OCI-LY3 (cell line): ENCODE data around the gene ZNF521.

Experiments
- H2AFZ ChIP-seq: fragments of 200-600, 300-600 bp; shearing (Covaris generic); 2 replicates; pipeline ENCODE4 v1.6.0; 2014; ENCODE audit warnings: antibody characterized with exemption, low read depth, low read length
- H3K27ac ChIP-seq: fragments of 200-600, 300-600 bp; sonication (generic); 2 replicates; pipeline ENCODE4 v1.5.1; 2014; ENCODE audit warnings: mild to moderate bottlenecking, low read length, moderate library complexity, mixed read lengths
- H3K27me3 ChIP-seq: fragments of 200-600, 300-600 bp; sonication (generic); 2 replicates; pipeline ENCODE4 v1.6.1; 2014; ENCODE audit warnings: low read depth, low read length, mixed read lengths
- H3K36me3 ChIP-seq: fragments of 200-600, 300-600 bp; sonication (generic); replicated peaks from 2 replicates; pipeline ENCODE3; 2014; ENCODE audit warnings: low read depth, low read length, mixed read lengths
- H3K4me1 ChIP-seq: fragments of 300-600, 200-600 bp; sonication (generic); 2 replicates; pipeline ENCODE4 v1.6.1; 2014; ENCODE audit warnings: low read length, mixed read lengths
- H3K4me2 ChIP-seq: fragments of 200-600, 300-600 bp; sonication (generic); 2 replicates; pipeline ENCODE4 v1.6.1; 2014; ENCODE audit warnings: low read length, mixed read lengths
- H3K4me3 ChIP-seq: fragments of 300-600, 200-600 bp; sonication (generic); 2 replicates; pipeline ENCODE4 v1.5.1; 2014; ENCODE audit warnings: antibody characterized with exemption, mild to moderate bottlenecking, low read length, moderate library complexity
- H3K79me2 ChIP-seq: fragments of 300-600, 200-600 bp; shearing (Covaris generic); 2 replicates; pipeline ENCODE4 v1.6.1; 2014; ENCODE audit warnings: mild to moderate bottlenecking, low read length, mixed read lengths
- H3K9ac ChIP-seq: fragments of 300-600, 200-600 bp; shearing (Covaris generic); 2 replicates; pipeline ENCODE4 v1.6.0; 2014; ENCODE audit warnings: mild to moderate bottlenecking, low read length, moderate library complexity
- H3K9me3 ChIP-seq: fragments of 200-600, 300-600 bp; shearing (Covaris generic); 2 replicates; pipeline ENCODE4 v1.6.1; 2014; ENCODE audit warnings: low read length, mixed read lengths; ENCODE audit not compliant: insufficient read depth
- H4K20me1 ChIP-seq: fragments of 200-600, 300-600 bp; sonication (generic); 2 replicates; pipeline ENCODE4 v1.6.1; 2016; ENCODE audit warnings: low read length, mixed read lengths; ENCODE audit not compliant: insufficient read depth
- EZH2phosphoT487 ChIP-seq: fragments of 200-600 bp; shearing (Covaris generic); IDR thresholded peaks from 2 replicates; pipeline ENCODE4 v1.6.1; 2018; ENCODE audit warnings: antibody characterized with exemption, mixed run types, low read depth
- TF ChIP-seq, protein P1 (sequence below): fragments of 200-600, 300-600 bp; sonication (generic); IDR thresholded peaks from 2 replicates; pipeline ENCODE4 v1.5.1; 2014; ENCODE audit warnings: antibody characterized with exemption, low read length, low read depth

Gene ZNF521

DNA sequence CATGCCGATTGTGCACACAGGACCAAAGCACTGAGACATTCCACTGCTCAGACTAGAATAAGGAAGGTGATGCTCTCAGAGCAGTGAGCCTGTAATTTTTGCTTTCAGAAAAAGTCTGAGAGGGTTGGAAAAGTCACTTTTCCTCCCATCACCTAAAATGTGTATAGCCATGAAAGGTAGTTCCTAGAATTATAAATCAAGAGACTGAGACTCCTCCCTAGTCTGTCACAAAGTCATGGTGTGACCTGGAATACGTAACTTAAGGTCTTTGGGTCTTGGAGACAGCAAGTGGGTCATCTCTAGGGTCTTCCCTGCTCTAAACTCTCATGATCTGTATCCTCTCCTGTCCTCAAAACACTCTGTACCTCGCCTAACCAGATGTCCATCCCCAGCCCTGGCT is 16.9 kb downstream of the ZNF521 start:
- Histone ChIP-seq H3K79me2 (no peaks in the 10 kb centered on the region), H3K36me3 (no peaks in the 10 kb centered on the region), H3K27ac (no peak overlapping the region), H3K4me2 (no peak overlapping the region), H3K9ac (no peak overlapping the region), H3K27me3 (no peaks in the 10 kb centered on the region), H3K4me3 (no peak overlapping the region), H4K20me1 (no peaks in the 10 kb centered on the region), H3K4me1 (no peaks in the 10 kb centered on the region), H2AFZ (no peak overlapping the region), H3K9me3 (no peaks in the 10 kb centered on the region)
- no peak for TF ChIP-seq EZH2phosphoT487

DNA sequence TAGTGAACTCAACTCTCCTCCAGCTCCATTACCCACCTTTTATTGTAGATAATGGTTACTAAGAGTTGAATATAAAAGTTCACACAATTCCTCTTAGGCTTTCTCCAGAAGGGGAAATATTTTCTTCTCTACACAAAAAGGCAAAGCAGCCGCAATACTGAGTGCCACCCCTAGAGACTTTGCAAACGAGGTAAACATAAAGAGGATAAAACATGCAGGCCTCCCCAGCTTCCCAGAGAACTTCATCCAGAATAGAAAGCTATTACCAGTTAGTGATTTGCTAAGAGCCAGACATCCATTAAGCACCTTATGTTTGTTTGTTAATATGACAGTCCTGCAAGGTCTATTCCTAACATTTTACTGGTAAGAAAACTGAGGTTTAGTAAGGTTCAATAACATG is 17.4 kb downstream of the ZNF521 start:
- no peaks in the 10 kb centered on the region for H3K4me1 ChIP-seq
- no peak overlapping the region for H3K4me2 ChIP-seq
- H3K36me3 ChIP-seq: no peaks in the 10 kb centered on the region
- H2AFZ ChIP-seq: no peak overlapping the region
- no peak overlapping the region for H3K4me3 ChIP-seq
- no peaks in the 10 kb centered on the region for H3K79me2 ChIP-seq
- no peaks in the 10 kb centered on the region for H4K20me1 ChIP-seq
- H3K9ac ChIP-seq: no peak overlapping the region
- TF ChIP-seq, protein P1, sequence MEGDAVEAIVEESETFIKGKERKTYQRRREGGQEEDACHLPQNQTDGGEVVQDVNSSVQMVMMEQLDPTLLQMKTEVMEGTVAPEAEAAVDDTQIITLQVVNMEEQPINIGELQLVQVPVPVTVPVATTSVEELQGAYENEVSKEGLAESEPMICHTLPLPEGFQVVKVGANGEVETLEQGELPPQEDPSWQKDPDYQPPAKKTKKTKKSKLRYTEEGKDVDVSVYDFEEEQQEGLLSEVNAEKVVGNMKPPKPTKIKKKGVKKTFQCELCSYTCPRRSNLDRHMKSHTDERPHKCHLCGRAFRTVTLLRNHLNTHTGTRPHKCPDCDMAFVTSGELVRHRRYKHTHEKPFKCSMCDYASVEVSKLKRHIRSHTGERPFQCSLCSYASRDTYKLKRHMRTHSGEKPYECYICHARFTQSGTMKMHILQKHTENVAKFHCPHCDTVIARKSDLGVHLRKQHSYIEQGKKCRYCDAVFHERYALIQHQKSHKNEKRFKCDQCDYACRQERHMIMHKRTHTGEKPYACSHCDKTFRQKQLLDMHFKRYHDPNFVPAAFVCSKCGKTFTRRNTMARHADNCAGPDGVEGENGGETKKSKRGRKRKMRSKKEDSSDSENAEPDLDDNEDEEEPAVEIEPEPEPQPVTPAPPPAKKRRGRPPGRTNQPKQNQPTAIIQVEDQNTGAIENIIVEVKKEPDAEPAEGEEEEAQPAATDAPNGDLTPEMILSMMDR: no peak
- no peak for TF ChIP-seq EZH2phosphoT487
- no peaks in the 10 kb centered on the region for H3K9me3 ChIP-seq
- H3K27me3 ChIP-seq: no peaks in the 10 kb centered on the region
- no peak overlapping the region for H3K27ac ChIP-seq

DNA sequence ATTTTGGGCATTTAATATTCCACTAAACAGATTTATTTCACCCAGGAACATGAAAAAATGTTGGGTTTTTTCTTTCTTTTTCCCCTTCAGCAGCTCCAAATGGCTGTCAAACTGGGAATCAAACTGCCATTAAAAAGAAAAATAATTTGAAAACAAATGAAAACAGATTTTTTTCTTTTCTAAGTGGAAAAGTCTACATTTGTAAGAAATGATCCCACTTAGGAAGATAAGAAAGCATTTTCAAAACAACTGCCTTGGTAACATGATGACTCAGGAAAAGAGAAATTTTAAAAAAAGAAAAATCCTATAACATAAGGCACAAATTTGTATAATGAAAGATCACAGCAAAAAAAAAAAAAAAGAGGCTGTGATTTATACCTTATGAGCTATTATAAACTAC is 20.0 kb downstream of the ZNF521 start:
- H3K79me2 ChIP-seq: no peaks in the 10 kb centered on the region
- H3K9me3 ChIP-seq: no peaks in the 10 kb centered on the region
- no peaks in the 10 kb centered on the region for H3K27me3 ChIP-seq
- H4K20me1 ChIP-seq: no peaks in the 10 kb centered on the region
- no peak overlapping the region for H2AFZ ChIP-seq
- H3K36me3 ChIP-seq: no peaks in the 10 kb centered on the region
- no peaks in the 10 kb centered on the region for H3K4me1 ChIP-seq
- no peak overlapping the region for H3K27ac ChIP-seq
- no peak for TF ChIP-seq EZH2phosphoT487
- TF ChIP-seq, protein P1: no peak
- H3K4me3 ChIP-seq: no peak overlapping the region
- H3K9ac ChIP-seq: no peak overlapping the region
- H3K4me2 ChIP-seq: no peak overlapping the region

DNA sequence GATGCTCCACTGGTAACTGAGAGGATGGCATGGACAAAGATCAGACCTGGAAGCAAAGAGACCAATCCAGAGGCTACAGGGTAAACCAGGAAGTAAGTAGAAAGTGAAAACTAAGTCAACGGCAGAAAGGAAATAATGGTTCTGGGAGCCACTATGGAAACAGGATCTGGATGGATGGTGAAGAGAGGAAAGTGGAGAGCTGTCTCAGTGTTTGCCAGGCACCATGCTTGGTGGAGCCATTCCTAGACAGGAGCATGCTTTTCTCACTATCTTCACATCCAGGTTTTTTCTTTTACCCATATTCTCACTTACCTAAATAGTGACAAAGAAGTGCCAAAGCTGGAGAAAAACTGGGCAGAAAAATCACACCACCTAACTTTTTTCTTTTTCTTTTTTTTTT is 22.2 kb downstream of the ZNF521 start:
- no peaks in the 10 kb centered on the region for H3K9me3 ChIP-seq
- H3K27ac ChIP-seq: no peak overlapping the region
- H3K79me2 ChIP-seq: no peaks in the 10 kb centered on the region
- H3K36me3 ChIP-seq: no peaks in the 10 kb centered on the region
- no peak overlapping the region for H3K9ac ChIP-seq
- no peak overlapping the region for H3K4me3 ChIP-seq
- no peaks in the 10 kb centered on the region for H3K27me3 ChIP-seq
- H4K20me1 ChIP-seq: no peaks in the 10 kb centered on the region
- TF ChIP-seq EZH2phosphoT487: no peak
- TF ChIP-seq, protein P1: no peak
- H2AFZ ChIP-seq: no peak overlapping the region
- H3K4me2 ChIP-seq: no peak overlapping the region
- H3K4me1 ChIP-seq: no peaks in the 10 kb centered on the region

DNA sequence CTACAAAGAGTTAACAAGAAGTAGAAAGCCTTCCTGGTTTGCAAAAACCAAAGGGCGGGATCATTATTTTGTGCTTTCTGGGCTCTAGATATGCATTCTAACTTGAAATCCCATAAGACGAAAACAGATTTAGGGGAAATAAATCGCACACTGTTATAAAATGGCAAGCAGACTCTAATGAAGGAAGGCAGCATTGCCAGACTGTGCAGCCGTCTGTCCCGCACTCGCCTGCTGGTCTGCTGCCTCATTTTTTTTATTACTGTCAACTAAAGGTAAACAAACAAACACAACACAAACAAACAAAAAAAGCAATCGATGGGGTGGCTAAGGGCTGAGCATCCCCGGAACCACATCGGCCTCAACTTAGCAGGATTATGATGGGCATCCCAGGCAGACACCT is 24.4 kb downstream of the ZNF521 start:
- no peak for TF ChIP-seq EZH2phosphoT487
- TF ChIP-seq, protein P1: no peak
- Histone ChIP-seq H3K79me2 (no peaks in the 10 kb centered on the region), H3K4me3 (no peak overlapping the region), H4K20me1 (no peaks in the 10 kb centered on the region), H3K9ac (no peak overlapping the region), H3K4me2 (no peak overlapping the region), H3K27me3 (no peaks in the 10 kb centered on the region), H3K4me1 (no peaks in the 10 kb centered on the region), H3K36me3 (no peaks in the 10 kb centered on the region), H2AFZ (no peak overlapping the region), H3K9me3 (no peaks in the 10 kb centered on the region), H3K27ac (no peak overlapping the region)
